Psoas muscle (tissue), 8 donors: Measurements from ENCODE around the gene ADCY1. TPM values are rescaled to one million over a fixed set of nuclear protein-coding genes. Genes with fewer than 3 reads are reported as not detected.

Source experiments
- ATAC-seq, 4 donors: fragments of 200-7000 bp; cut with Tn5 transposase; one replicate each; pipeline ENCODE4 v1.9.1; 2020; ENCODE audit warnings: moderate library complexity in 3 of 4, mild to moderate bottlenecking in 2 of 4
- DNase-seq, 2 donors: peaks; one replicate each; pipeline ENCODE4 v3.0.0-alpha.2; 2020
- H3K27ac ChIP-seq: fragments of 200-600 bp; one replicate; pipeline ENCODE4 v1.8.0; 2022
- H3K27me3 ChIP-seq, 3 donors: fragments of 200-600 bp in 1 of 3; one replicate each; pipeline versions ENCODE4 v1.6.1 to v1.8.0; 2013 to 2022; ENCODE audit warnings: low read length in 2 of 3, mild to moderate bottlenecking in 2 of 3, moderate library complexity in 1 of 3; ENCODE audit not compliant: insufficient read depth in 3 of 3
- H3K36me3 ChIP-seq, 2 donors: fragments of 200-600 bp in 1 of 2; one replicate each; pipeline versions ENCODE4 v1.6.1 to v1.8.0; 2013 to 2022; ENCODE audit warnings: low read depth in 1 of 2, mild to moderate bottlenecking in 1 of 2, moderate library complexity in 1 of 2; ENCODE audit not compliant: insufficient read depth in 1 of 2
- H3K4me1 ChIP-seq: fragments of 200-600 bp; one replicate; pipeline ENCODE4 v1.8.0; 2022
- H3K4me3 ChIP-seq: fragments of 200-600 bp; one replicate; pipeline ENCODE4 v1.8.0; 2022; ENCODE audit warnings: mild to moderate bottlenecking
- H3K9me3 ChIP-seq: fragments of 200-600 bp; one replicate; pipeline ENCODE4 v1.8.0; 2022
- WGBS, 3 donors: extraction: QIAGEN DNeasy Blood & Tissue Kit; methylation state at CpG; one replicate each; pipeline versions ENCODE4 v1.1.6 to v1.1.7; 2013; 5-methylcytosine and 5-hydroxymethylcytosine counted together
- intact Hi-C, 2 donors: fragments of 100-400 bp; cut with DNase I; formaldehyde crosslinking; loops; one replicate each; pipeline versions ENCODE4 v1.11.0 to v1.14.2; 2022
- polyA plus RNA-seq, 3 donors: library from polyadenylated mRNA; stranded (reverse); fragments of 200-250 nt; gene quantifications; one replicate each; pipeline ENCODE4 v1.2.3, GENCODE V29; 2013
- total RNA-seq, 4 donors: library from RNA; stranded (reverse); fragmentation: NEBNext Ultra II Directional in 2 of 4; extraction: Animal tissue kit (Norgen Biotek cat#: 25700) in 2 of 4; gene quantifications; one replicate each; pipeline versions ENCODE4 v1.2.1 to v1.2.4, GENCODE V29; 2021 to 2023
- TF ChIP-seq, protein P1 (sequence below): fragments of 200-600 bp; IDR thresholded peaks from one replicate; pipeline ENCODE4 v1.8.0; 2022; ENCODE audit warnings: antibody characterized with exemption
- donor health status: healthy with polysubstance abuse.
- donor health status: DM: no; HTN: no; CAD: no; lungs with moderate emphysema.
- donor health status: Bipolar disorder and iron deficiency.
- donor health status: healthy.
- donor health status: DM: yes; HTN: yes; CAD: no.
- donor health status: DM: no; HTN: no; CAD: no.
- donor health status: DM: no; HTN: no; CAD: no.
- donor health status: DM: yes; HTN: yes; CAD: no.

The ADCY1 gene
- total and polyA plus RNA-seq, 7 donors = 1.3 to 4.3 (median 2.2) TPM

DNA sequence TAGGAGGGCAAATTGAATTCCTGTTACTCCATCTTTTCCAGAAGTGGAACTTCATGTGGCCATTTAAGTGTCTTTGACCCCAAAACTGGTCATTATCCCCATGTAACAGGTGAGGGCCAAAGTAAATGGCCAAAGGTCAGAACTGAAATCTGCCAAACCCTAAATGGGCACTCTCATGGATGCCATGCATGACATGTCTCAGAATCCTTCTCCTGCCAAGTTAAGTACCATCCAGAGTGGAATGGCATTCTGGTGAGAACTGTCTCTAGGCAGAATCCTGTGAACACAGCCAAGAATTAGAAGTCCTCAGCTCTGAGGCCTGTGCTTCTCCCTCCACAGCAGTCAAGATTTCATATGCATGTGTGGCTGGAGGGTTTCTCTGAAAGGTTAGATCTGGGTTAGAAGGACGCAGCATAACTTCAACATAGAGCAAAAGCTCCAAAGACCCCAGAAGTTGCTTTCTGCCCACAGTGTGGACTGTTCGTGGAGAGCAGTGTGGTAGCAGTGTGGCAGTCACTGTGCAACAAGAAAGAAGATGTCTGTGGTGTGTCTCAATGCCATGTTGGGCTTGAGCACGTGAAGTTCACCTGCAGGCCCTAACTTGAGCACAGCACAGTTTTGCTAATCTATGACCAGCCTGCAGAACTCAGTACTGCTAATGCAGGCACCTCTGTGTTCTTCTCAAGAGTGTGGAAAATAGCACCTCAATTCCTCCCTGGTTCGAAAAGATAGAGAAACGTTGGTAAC lies 121.3 kb downstream of the ADCY1 start:
- Histone ChIP-seq H3K4me3 (no peak overlapping the region), H3K9me3 (no peaks in the 10 kb centered on the region), H3K4me1 (no peaks in the 10 kb centered on the region), H3K27ac (no peak overlapping the region), H3K27me3 (no peaks in the 10 kb centered on the region), H3K36me3 (no peaks in the 10 kb centered on the region)
- TF ChIP-seq, protein P1, sequence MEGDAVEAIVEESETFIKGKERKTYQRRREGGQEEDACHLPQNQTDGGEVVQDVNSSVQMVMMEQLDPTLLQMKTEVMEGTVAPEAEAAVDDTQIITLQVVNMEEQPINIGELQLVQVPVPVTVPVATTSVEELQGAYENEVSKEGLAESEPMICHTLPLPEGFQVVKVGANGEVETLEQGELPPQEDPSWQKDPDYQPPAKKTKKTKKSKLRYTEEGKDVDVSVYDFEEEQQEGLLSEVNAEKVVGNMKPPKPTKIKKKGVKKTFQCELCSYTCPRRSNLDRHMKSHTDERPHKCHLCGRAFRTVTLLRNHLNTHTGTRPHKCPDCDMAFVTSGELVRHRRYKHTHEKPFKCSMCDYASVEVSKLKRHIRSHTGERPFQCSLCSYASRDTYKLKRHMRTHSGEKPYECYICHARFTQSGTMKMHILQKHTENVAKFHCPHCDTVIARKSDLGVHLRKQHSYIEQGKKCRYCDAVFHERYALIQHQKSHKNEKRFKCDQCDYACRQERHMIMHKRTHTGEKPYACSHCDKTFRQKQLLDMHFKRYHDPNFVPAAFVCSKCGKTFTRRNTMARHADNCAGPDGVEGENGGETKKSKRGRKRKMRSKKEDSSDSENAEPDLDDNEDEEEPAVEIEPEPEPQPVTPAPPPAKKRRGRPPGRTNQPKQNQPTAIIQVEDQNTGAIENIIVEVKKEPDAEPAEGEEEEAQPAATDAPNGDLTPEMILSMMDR = no peak
- no peak for ATAC-seq
- 79 to 82% (median 81%) methylated on average over 5 of the region's 5 CpGs for WGBS, 3 donors
- intact Hi-C loops = no loop called here
- no peak for DNase-seq

DNA sequence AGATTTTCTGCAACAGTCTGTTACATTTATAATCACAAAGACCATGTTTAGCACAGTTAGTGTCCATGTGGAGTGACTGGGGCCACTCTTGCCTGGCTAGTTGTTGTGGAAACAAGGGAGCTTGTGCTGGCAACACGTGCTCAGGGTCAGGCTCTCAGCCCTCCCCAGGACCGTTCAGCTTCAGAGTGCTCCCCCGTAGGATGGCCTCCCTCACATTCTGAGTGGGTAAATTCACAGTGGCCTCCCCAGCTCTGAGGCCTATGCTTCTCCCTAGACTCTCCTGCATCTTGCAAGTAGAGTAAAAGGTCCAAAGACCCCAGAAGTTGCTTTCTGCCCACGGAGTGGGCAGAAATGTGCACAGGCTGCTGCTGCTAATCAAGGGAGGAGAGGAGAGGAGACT lies 122.3 kb downstream of the ADCY1 start:
- Histone ChIP-seq H3K4me3 (no peak overlapping the region), H3K36me3 (no peaks in the 10 kb centered on the region), H3K9me3 (no peaks in the 10 kb centered on the region), H3K27me3 (no peaks in the 10 kb centered on the region), H3K27ac (no peak overlapping the region), H3K4me1 (no peaks in the 10 kb centered on the region)
- TF ChIP-seq, protein P1 = no peak
- ATAC-seq (no peak), DNase-seq (no peak)
- WGBS, 3 donors = 78 to 85% (median 84%) methylated on average over 4 of the region's 4 CpGs
- intact Hi-C loops = no loop called here

DNA sequence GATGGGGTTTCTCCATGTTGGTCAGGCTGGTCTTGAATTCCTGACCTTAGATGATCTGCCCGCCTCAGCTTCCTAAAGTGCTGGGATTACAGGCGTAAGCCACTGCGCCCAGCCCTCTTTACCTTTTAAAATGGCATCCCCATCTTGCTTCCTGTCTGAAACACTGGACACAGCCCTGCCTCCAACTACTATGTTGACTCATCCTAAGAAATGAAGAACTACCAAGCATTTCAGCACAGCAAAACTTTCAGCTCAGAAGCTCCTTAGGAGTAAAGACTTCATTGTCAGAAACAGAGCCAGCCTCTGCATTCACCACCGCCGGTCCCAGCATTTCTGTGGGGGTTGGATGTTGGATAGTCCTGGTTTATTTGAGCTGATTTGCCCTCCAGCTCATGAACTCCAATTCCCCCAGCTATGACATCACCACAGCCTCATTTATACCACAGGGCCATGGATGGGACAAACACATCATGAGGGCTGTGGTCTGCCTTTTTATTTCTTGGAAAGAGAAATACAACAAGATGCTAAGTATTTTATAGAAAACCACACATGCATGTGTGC lies 123.5 kb downstream of the ADCY1 start:
- ATAC-seq (no peak), DNase-seq (no peak)
- no peaks in the 10 kb centered on the region for H3K27me3 ChIP-seq

DNA sequence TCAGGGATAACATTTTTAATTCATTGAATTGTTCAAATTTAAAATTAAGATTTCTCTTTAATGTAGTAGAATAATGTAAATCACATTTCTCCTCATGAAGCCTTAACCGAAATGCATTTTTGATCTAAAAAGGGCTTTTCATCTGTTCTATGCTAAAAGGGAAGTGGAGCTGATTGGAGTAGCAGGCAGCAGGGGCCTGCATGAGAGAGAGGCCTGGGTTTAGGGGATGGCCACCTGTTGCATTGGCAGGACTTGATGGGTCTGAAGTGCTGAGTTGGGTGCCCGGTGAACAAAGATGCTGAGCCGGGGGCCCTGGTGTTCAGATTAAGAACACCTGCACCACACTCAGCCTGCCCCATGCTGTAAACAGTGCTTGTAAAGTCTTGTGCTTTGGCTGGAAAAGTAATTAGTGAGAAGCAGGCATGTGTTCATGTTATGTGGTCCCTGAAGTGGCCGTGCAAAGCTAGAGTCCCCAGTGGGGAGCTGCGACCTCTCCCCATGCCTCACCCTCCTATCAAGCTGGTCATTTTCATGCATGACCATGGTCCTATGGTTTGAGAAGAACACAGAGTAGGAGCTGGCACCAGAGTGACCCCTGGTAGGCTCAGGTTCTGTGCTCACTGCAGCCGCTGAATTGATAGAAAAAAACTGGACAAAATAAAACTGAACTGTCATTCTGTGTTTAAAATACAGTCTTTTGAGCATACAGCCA lies 124.3 kb downstream of the ADCY1 start:
- TF ChIP-seq, protein P1 = no peak
- Histone ChIP-seq H3K27me3 (no peaks in the 10 kb centered on the region), H3K36me3 (no peaks in the 10 kb centered on the region), H3K4me1 (no peaks in the 10 kb centered on the region), H3K9me3 (no peaks in the 10 kb centered on the region), H3K27ac (no peak overlapping the region), H3K4me3 (no peak overlapping the region)
- no peak for DNase-seq
- 75 to 79% (median 76%) methylated on average over 6 of the region's 6 CpGs for WGBS, 3 donors
- no peak for ATAC-seq
- intact Hi-C loops = no loop called here

More for the DNA sequence above, 123.5 kb downstream of the ADCY1 start:
- H3K4me3 ChIP-seq = no peak overlapping the region
- H3K36me3 ChIP-seq = no peaks in the 10 kb centered on the region
- H3K9me3 ChIP-seq = no peaks in the 10 kb centered on the region
- TF ChIP-seq, protein P1 = no peak
- H3K27ac ChIP-seq = no peak overlapping the region
- 93 to 94% (median 94%) methylated on average over 5 of the region's 5 CpGs for WGBS, 3 donors
- intact Hi-C loops = no loop called here
- no peaks in the 10 kb centered on the region for H3K4me1 ChIP-seq
